WERI-Rb-1 (cell line): ENCODE results near the gene POFUT1.

Source experiments
- DNase-seq: peaks from one replicate; pipeline ENCODE4 v3.0.0-alpha.2; 2020
- H3K27ac ChIP-seq: fragments of 250-450 bp; sonication (Bioruptor Pico); 2 replicates; pipeline ENCODE4 v1.5.1; 2020; ENCODE audit warnings: mild to moderate bottlenecking, moderate library complexity
- H3K27me3 ChIP-seq: fragments of 250-450 bp; sonication (Bioruptor Pico); 2 replicates; pipeline ENCODE4 v1.5.1; 2021; ENCODE audit warnings: mild to moderate bottlenecking, low read depth, moderate library complexity; ENCODE audit not compliant: insufficient read depth, severe bottlenecking
- H3K36me3 ChIP-seq: fragments of 250-450 bp; sonication (Bioruptor Pico); 2 replicates; pipeline ENCODE4 v1.5.1; 2020; ENCODE audit warnings: mild to moderate bottlenecking, moderate library complexity
- H3K4me3 ChIP-seq: 2 replicates; pipeline ENCODE4 v1.5.1; 2011; ENCODE audit warnings: low read depth, mild to moderate bottlenecking, control low read depth, low read length
- H3K9me3 ChIP-seq: fragments of 250-450 bp; sonication (Bioruptor Pico); 2 replicates; pipeline ENCODE4 v1.5.1; 2021; ENCODE audit warnings: mild to moderate bottlenecking, moderate library complexity; ENCODE audit not compliant: severe bottlenecking
- TF ChIP-seq, protein P1 (sequence below): IDR thresholded peaks from 2 replicates; pipeline ENCODE4 v1.5.1; 2011; ENCODE audit warnings: low read depth, mild to moderate bottlenecking, control low read depth, inconsistent platforms, low read length

Gene POFUT1

DNA sequence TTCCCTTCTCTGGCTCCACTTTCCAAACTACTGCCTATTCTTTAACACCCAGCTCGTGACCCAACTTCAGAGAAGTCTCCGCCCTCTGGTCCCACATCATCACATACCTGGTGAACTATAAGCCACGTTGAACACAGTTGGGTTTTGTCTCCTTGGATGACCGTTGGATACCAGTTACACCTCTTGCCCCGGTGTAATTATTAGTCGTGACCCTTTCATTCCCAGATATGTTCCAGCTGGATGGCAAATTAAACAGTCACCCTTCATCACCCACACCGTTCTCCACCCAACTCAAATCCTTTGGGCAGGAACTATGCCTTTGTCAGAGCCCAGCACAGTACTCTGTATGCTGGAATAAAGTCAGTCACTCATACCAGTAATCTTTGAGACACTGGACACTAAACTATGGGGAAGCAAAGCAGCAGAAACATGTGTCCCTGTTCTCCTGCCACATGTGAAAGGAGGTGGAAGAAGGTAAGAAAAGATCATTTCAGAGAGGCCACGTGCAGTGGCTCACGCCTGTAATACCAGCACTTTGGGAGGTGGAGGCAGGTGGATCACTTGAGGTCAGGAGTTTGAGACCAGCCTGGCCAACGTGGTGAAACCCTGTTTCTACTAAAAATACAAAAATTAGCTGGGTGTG, 22.6 kb upstream of the POFUT1 start:
- TF ChIP-seq, protein P1, sequence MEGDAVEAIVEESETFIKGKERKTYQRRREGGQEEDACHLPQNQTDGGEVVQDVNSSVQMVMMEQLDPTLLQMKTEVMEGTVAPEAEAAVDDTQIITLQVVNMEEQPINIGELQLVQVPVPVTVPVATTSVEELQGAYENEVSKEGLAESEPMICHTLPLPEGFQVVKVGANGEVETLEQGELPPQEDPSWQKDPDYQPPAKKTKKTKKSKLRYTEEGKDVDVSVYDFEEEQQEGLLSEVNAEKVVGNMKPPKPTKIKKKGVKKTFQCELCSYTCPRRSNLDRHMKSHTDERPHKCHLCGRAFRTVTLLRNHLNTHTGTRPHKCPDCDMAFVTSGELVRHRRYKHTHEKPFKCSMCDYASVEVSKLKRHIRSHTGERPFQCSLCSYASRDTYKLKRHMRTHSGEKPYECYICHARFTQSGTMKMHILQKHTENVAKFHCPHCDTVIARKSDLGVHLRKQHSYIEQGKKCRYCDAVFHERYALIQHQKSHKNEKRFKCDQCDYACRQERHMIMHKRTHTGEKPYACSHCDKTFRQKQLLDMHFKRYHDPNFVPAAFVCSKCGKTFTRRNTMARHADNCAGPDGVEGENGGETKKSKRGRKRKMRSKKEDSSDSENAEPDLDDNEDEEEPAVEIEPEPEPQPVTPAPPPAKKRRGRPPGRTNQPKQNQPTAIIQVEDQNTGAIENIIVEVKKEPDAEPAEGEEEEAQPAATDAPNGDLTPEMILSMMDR: no peak
- Histone ChIP-seq H3K27ac (no peak overlapping the region), H3K4me3 (no peak overlapping the region), H3K9me3 (no peaks in the 10 kb centered on the region), H3K27me3 (no peaks in the 10 kb centered on the region), H3K36me3 (peaks cover 5% of the 10 kb centered on the region; the same call in 1 of the 2 replicates)
- no peak for DNase-seq

DNA sequence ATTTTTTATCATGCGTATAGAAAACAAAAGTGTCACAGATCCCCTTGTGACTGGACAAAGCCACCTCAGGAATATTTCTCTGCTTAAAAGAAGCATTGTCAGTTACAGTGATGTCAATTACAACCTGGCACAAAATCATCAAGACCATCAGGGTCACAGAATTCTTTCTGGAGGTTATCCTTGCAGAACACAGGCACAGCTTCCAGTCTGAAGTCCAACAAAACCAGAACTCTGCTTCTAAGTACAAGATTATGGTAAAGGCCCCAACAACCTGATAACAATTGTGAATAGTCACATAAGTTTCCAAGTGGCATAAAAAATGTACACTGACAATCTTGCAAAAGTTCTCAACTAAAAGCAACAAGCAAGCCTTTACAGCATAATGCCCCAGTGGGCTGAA, 21.2 kb upstream of the POFUT1 start:
- no peak overlapping the region for H3K4me3 ChIP-seq
- no peaks in the 10 kb centered on the region for H3K9me3 ChIP-seq
- TF ChIP-seq, protein P1: no peak
- no peak overlapping the region for H3K27ac ChIP-seq
- DNase-seq: no peak
- H3K36me3 ChIP-seq: peaks cover 5% of the 10 kb centered on the region; the same call in 1 of the 2 replicates
- no peaks in the 10 kb centered on the region for H3K27me3 ChIP-seq

DNA sequence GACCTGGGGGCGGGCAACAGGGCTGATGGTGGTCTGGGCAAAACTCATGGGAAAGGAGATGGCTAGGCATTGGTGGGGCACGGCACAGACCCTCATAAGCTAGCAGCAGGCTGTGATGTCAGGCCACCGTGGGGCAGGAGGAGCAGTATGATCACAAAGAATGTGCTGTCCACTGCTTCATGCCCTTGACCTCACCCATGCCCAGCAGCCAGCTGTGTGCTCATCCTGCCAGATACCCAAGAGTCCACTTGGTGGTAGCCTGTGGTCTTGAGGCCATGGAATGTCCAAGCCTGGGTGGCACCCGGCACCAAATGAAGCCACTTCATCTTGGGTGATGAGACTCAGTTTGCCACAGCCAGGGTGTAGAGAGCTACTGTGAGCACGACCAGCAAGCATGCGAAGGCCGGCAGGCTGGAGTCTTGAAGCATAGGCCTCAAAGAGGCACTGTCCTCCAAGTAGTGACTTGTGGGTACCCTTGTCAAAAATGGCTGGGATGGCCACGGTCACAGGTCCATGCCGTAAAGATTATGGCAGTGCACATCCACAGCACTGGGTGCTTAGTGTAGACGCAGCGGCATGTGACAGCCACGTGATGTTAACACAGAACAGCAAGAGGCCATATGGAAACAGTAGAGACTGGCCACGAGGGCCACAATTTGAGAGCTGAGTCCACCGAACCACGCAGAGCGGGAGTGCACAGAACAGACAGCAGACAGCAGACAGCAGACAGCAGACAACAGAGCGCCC, 19.1 kb upstream of the POFUT1 start:
- no peaks in the 10 kb centered on the region for H3K27me3 ChIP-seq
- H3K27ac ChIP-seq: peak overlapping the region; percentile 96; the same call in 1 of the 2 replicates
- no peaks in the 10 kb centered on the region for H3K9me3 ChIP-seq
- no peak overlapping the region for H3K4me3 ChIP-seq
- DNase-seq: no peak
- peaks cover 12% of the 10 kb centered on the region; the same call in 1 of the 2 replicates for H3K36me3 ChIP-seq
- TF ChIP-seq, protein P1: no peak

DNA sequence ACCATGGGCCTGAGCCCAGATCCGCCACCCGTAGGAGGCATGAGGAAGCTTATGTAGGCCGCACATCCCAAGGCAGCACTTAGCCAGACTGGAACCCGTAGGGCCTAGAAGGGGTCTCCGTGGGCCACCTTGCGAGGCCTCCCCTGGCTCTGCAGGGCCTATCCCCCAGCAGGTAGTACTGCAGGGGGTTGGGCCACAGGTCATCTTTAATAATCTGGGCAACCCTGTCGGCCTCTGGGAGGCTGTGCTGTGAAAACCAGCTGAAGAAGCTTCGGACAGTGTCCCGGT, 18.6 kb upstream of the POFUT1 start:
- TF ChIP-seq, protein P1: no peak
- DNase-seq: no peak

DNA sequence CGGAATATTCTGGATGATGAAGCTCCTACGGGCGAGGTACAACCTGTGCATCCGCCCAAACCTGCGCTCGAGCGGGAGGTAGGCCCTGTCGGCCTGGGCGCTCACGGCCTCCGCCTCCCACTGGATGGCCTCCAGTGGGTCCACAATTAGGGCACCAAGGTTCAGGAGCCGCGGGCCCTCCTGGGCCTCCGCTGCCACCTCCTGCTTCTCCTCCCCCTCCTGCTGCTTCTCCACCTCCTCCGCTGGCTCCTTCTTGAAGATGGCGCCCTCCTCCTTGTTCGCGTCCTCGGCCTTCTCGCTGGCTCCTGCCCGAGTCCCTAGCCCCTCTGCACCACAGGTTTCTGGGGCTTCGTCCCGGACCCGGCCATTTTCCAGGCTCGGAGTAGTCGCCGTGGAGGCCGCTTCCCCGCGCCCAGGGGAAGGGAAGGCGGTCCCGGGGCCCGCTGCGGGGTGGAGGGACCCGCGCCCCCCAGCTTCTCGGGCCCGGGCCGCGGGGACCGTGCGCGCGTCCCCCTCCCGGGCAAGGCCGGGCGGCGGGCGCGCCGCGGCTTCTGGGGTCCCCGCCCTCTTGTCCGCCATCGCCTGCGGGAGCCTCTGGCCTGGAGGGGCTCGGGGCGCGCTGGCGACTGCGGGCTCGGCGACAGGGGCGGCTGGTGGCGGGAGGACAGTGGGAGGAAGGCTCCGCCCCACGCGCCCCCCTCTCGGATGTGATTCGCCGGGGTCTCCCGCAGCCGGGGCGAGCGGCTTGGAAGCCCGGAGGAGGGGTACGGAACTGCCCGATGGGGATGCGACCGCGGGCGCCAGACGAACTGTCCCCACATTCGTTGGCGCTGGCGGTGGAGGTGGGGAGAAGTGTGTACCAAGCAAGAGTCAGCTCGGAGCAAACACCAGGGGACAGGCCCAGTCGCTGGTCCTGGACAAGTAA, 17.7 kb upstream of the POFUT1 start:
- peak; percentile 76 for DNase-seq
- TF ChIP-seq, protein P1: no peak

More for the DNA sequence above, 18.6 kb upstream of the POFUT1 start:
- no peaks in the 10 kb centered on the region for H3K9me3 ChIP-seq
- H3K36me3 ChIP-seq: peaks cover 12% of the 10 kb centered on the region
- H3K27ac ChIP-seq: peak overlapping the region; percentile 96
- H3K27me3 ChIP-seq: no peaks in the 10 kb centered on the region
- H3K4me3 ChIP-seq: no peak overlapping the region

More for the DNA sequence above, 17.7 kb upstream of the POFUT1 start:
- Histone ChIP-seq H3K27ac (peak overlapping the region; percentile 96), H3K9me3 (no peaks in the 10 kb centered on the region), H3K27me3 (no peaks in the 10 kb centered on the region), H3K4me3 (peak overlapping the region; percentile 66), H3K36me3 (peaks cover 21% of the 10 kb centered on the region)
